Measurements from ENCODE around the gene SEC24B.

- TF ChIP-seq EZH2 (IDR thresholded peaks at IDR 0.05) (no peak), CTCF (IDR thresholded peaks at IDR 0.05) (no peak)
Observed at GRCh38 chr4:109506890-109507289, 73.3 kb downstream of the SEC24B start.
